Parathyroid adenoma (tissue), 2 donors: ENCODE measurements around the gene ZNF175.

Experiments
- H2AFZ ChIP-seq: fragments of 300-600 bp; sonication (generic); one replicate; pipeline ENCODE4 v1.7.0; 2017; ENCODE audit warnings: antibody characterized with exemption, mild to moderate bottlenecking
- H3K27ac ChIP-seq: fragments of 300-600 bp; sonication (generic); one replicate; pipeline ENCODE4 v1.7.0; 2017
- H3K27me3 ChIP-seq: fragments of 300-600 bp; sonication (generic); one replicate; pipeline ENCODE4 v1.7.0; 2017; ENCODE audit warnings: low read length; ENCODE audit not compliant: control insufficient read depth, insufficient read depth
- H3K36me3 ChIP-seq: fragments of 300-600 bp; sonication (generic); one replicate; pipeline ENCODE4 v1.7.0; 2017; ENCODE audit warnings: low read length; ENCODE audit not compliant: control insufficient read depth, insufficient read depth
- H3K4me1 ChIP-seq: fragments of 300-600 bp; sonication (generic); one replicate; pipeline ENCODE4 v1.7.0; 2017; ENCODE audit warnings: control low read depth
- H3K4me2 ChIP-seq: fragments of 300-600 bp; sonication (generic); one replicate; pipeline ENCODE4 v1.7.0; 2017; ENCODE audit warnings: low read length
- H3K4me3 ChIP-seq: fragments of 300-600 bp; sonication (generic); one replicate; pipeline ENCODE4 v1.7.0; 2017; ENCODE audit warnings: low read depth, low read length
- H3K79me2 ChIP-seq: fragments of 300-600 bp; sonication (generic); one replicate; pipeline ENCODE4 v1.7.0; 2017; ENCODE audit warnings: control low read depth
- H3K9ac ChIP-seq: fragments of 300-600 bp; sonication (generic); one replicate; pipeline ENCODE4 v1.7.0; 2017; ENCODE audit warnings: mild to moderate bottlenecking
- H3K9me3 ChIP-seq: fragments of 300-600 bp; sonication (generic); one replicate; pipeline ENCODE4 v1.7.0; 2017; ENCODE audit warnings: low read length; ENCODE audit not compliant: control insufficient read depth
- TF ChIP-seq, protein P1 (sequence below): fragments of 300-600 bp; sonication (generic); IDR thresholded peaks from one replicate; pipeline ENCODE4 v1.7.0; 2017; ENCODE audit warnings: antibody characterized with exemption, mild to moderate bottlenecking
- donor health status: primary hyperparathyroidism.

Gene ZNF175

DNA sequence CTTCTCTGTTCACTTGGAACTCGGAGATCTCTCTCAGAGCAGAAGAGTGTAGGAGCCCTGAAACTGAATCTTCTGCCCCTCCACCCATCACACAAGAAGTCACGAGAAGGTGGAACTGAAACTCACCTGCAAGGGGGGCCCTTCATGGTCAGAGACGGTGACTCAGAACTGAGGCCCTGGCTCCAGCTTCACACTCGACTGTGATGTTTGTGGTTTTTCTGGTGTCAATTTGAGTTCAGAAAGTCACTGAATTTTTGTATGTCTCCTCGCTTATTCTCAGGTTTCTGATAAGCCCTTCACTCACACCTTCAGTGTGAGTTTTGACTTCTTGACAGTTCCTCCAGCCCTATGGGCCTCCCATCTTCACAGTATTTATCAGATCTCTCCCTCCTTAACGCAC is 36.0 kb downstream of the ZNF175 start:
- H3K9ac ChIP-seq, result peak overlapping the region; percentile 39
- no peaks in the 10 kb centered on the region for H3K27me3 ChIP-seq
- TF ChIP-seq, protein P1, sequence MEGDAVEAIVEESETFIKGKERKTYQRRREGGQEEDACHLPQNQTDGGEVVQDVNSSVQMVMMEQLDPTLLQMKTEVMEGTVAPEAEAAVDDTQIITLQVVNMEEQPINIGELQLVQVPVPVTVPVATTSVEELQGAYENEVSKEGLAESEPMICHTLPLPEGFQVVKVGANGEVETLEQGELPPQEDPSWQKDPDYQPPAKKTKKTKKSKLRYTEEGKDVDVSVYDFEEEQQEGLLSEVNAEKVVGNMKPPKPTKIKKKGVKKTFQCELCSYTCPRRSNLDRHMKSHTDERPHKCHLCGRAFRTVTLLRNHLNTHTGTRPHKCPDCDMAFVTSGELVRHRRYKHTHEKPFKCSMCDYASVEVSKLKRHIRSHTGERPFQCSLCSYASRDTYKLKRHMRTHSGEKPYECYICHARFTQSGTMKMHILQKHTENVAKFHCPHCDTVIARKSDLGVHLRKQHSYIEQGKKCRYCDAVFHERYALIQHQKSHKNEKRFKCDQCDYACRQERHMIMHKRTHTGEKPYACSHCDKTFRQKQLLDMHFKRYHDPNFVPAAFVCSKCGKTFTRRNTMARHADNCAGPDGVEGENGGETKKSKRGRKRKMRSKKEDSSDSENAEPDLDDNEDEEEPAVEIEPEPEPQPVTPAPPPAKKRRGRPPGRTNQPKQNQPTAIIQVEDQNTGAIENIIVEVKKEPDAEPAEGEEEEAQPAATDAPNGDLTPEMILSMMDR, result no peak

DNA sequence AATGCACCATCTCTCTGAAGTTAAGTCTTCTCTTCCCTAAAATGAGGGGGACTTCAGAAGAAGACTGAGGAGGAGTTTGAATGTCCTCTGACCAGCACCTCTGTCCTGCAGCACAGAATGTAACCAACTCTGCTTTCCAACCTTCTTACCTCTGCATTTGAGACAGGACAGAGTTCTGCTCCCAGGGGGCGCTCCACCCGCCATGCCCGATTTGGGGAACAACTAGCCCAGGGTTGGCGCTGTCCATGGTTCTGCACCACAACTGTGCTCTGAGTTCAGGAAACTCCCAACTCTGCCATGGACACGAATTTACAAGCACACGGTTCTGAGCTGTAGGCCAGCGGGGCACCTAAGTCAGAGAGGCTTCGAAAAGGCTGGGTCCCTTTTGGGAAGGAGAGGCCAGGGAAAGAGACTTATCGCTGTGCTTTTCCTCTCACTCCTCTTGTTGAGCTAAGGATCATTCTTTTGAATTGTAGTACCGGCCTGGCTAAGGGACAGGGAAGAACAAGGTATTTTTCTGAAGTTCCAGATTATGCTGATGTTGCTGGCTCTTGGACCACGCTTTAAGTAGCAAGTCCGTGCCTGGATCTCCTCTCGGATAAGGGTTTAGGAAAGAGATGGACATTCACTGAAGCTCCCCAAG is 37.0 kb downstream of the ZNF175 start:
- Histone ChIP-seq H3K9ac (peak overlapping the region; percentile 34), H3K27ac (peak overlapping the region; percentile 99), H3K79me2 (no peaks in the 10 kb centered on the region), H3K4me1 (peaks cover 55% of the 10 kb centered on the region), H3K27me3 (no peaks in the 10 kb centered on the region), H3K4me3 (no peak overlapping the region), H3K9me3 (no peaks in the 10 kb centered on the region), H3K36me3 (no peaks in the 10 kb centered on the region), H2AFZ (peak overlapping the region; percentile 65), H3K4me2 (peak overlapping the region; percentile 47)
- TF ChIP-seq, protein P1, result peak; percentile 59

More for the DNA sequence above, 36.0 kb downstream of the ZNF175 start:
- Histone ChIP-seq H3K4me3 (no peak overlapping the region), H3K9me3 (no peaks in the 10 kb centered on the region), H3K79me2 (peaks cover 5% of the 10 kb centered on the region), H3K4me1 (peaks cover 57% of the 10 kb centered on the region), H3K36me3 (no peaks in the 10 kb centered on the region), H2AFZ (peak overlapping the region; percentile 65), H3K4me2 (no peak overlapping the region), H3K27ac (peak overlapping the region; percentile 99)

DNA sequence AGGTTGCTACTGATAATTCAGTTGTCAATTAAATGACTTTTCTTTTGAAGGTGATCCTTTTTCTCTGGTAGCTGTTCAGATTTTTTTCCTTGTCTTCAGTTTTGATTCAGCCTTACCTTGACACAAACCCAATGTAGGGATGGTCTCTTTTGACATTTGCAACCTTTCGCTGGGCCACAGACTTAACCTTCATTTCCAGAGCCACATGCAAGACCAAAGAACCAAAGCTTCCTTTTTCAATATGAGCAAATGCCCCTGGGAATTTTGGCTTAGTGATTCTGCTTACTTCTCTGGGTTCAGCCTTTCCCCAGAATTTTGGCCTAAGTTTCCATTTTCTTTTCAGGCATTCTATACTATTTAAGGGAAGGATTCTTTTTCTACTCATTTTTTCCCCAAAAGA is 39.5 kb downstream of the ZNF175 start:
- Histone ChIP-seq H3K27me3 (no peaks in the 10 kb centered on the region), H3K9me3 (no peaks in the 10 kb centered on the region)

DNA sequence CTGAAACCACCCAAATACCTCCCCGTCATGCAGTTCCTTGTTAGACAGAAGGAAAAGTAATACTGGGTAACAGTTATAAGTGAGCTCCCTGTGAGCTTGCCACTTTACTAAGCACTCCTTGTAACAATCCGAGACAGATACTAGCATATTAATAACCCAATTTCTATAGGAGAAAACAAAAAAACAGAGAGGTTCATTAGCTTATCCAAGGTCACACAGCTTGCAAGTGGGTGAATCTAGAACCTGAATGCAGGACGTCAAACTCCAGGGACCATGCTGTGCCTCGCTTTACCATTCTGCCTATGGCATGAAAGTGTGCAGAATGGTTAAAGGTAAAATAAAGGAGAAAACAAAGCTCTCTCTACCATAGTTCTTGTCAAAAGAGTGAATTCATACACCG is 43.7 kb downstream of the ZNF175 start:
- Histone ChIP-seq H3K9me3 (no peaks in the 10 kb centered on the region), H3K36me3 (no peaks in the 10 kb centered on the region), H3K4me1 (peaks cover 20% of the 10 kb centered on the region), H3K9ac (no peak overlapping the region), H3K27me3 (no peaks in the 10 kb centered on the region), H3K79me2 (no peaks in the 10 kb centered on the region), H3K4me2 (no peak overlapping the region), H3K27ac (no peak overlapping the region), H2AFZ (no peak overlapping the region), H3K4me3 (no peak overlapping the region)
- TF ChIP-seq, protein P1, result no peak

More for the DNA sequence above, 39.5 kb downstream of the ZNF175 start:
- H3K4me1 ChIP-seq, result peaks cover 47% of the 10 kb centered on the region
- no peak overlapping the region for H3K4me2 ChIP-seq
- H3K9ac ChIP-seq, result no peak overlapping the region
- H3K36me3 ChIP-seq, result no peaks in the 10 kb centered on the region
- TF ChIP-seq, protein P1, result no peak
- H2AFZ ChIP-seq, result no peak overlapping the region
- H3K4me3 ChIP-seq, result no peak overlapping the region
- peak overlapping the region; percentile 99 for H3K27ac ChIP-seq
- H3K79me2 ChIP-seq, result no peaks in the 10 kb centered on the region

DNA sequence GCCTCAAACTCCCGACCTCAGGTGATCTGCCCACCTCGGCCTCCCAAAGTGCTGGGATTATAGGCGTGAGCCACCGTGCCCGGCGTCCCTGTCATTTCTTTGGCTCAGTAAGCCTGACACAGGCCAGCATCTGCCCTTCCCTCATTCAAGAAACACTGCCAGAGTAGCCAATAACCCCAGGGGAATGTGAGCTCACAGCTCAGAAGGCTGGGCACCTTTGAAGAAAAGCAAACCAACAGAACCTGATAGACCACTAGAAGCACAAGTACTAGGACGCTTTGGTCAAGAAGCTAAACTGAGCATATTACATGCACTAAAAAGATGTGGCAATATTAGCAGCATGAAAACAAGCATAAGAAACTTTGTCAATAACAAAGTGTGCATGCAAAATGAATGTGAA is 44.9 kb downstream of the ZNF175 start:
- H3K4me2 ChIP-seq, result no peak overlapping the region
- H3K9ac ChIP-seq, result no peak overlapping the region
- peaks cover 15% of the 10 kb centered on the region for H3K4me1 ChIP-seq
- no peaks in the 10 kb centered on the region for H3K36me3 ChIP-seq
- H3K4me3 ChIP-seq, result no peak overlapping the region
- no peak overlapping the region for H2AFZ ChIP-seq
- no peaks in the 10 kb centered on the region for H3K27me3 ChIP-seq
- peak overlapping the region; percentile 63 for H3K27ac ChIP-seq
- H3K79me2 ChIP-seq, result no peaks in the 10 kb centered on the region
- no peaks in the 10 kb centered on the region for H3K9me3 ChIP-seq
- TF ChIP-seq, protein P1, result no peak
